Superior temporal gyrus (tissue), 1 donor: ENCODE results near the gene PSMC1.
A peak's percentile ranks its signal among the peaks of the same experiment; 100 is the strongest.

Source experiments
- DNase-seq: peaks from one replicate; pipeline ENCODE4 v3.0.0-alpha.2; 2016; ENCODE audit errors: extremely low spot score

The PSMC1 gene

DNA sequence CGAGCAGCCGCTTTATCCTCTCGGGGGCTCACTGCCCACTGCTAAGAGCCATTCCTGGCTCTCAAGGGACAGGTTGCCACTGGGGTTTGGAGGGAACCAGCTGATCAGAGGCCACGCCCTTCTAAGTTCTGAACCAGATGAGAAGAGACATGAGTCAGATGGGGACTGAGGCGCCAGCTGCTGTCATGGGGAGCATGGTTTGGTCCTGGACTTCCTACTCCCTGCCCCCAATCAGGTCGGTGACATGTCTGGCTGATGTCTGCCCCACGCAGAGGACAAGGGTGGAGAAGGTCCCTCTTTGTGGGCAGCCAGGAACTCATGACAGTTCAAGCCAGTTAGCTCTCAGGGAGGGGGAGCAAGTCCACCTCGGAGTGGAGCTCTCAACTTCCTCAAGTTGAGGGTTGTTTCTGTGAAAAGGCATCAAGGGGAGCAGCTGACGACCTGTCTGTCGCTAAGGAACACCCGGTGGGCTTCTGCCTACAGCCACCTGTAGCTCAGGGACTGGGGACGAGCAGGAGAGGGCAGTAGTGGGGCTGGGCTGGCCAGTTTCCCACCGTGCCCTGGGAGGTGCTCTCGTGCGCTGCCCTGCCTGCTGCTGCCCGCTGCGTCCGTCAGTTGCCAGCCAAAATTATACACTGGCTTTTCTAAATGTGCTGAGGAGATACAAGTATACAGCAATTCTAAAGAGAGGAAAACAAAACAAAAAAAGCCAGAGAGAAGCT lies 20.5 kb downstream of the PSMC1 start:
- DNase-seq: no peak

DNA sequence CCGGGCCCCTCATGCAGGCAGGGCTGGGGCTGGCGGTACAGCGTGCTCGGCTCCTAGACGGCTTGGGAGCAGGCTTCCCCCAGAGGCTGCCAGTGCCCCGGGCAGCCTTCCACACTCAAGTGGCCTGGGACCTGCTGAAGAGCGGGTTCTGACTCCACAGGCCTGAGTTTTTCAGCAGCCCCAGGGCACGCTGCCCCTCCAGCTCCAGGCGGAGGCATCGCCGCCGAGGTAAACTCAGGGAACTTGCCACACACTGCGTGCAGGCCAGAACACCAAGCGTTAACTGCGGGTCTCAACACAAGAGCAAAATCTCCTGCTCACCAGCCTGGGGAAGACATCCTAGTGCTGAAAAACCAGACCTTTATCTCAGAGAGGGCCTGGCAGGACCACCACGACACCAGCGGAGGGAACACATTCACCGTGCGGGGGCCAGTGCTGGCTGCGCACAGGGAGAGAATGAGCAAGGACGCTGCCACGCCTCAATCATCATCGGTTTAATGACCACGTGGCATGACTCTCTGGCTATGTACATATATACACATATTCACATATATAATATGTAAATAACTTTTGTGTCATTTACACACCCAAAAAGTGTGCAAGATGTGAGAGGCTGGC lies 21.3 kb downstream of the PSMC1 start:
- no peak for DNase-seq

- no peak for DNase-seq
Measured at GRCh38 chr14:90278199-90279175, 22.1 kb downstream of the PSMC1 start.

- no peak for DNase-seq
Measured at GRCh38 chr14:90280096-90280495, 23.7 kb downstream of the PSMC1 start.

- no peak for DNase-seq
Measured at GRCh38 chr14:90281261-90281660, 24.9 kb downstream of the PSMC1 start.

GRCh38 chr14:90281756-90282155 lies 25.4 kb downstream of the PSMC1 start:
- DNase-seq: no peak

- DNase-seq: no peak
Measured at GRCh38 chr14:90287791-90288190, 31.4 kb downstream of the PSMC1 start.

DNA sequence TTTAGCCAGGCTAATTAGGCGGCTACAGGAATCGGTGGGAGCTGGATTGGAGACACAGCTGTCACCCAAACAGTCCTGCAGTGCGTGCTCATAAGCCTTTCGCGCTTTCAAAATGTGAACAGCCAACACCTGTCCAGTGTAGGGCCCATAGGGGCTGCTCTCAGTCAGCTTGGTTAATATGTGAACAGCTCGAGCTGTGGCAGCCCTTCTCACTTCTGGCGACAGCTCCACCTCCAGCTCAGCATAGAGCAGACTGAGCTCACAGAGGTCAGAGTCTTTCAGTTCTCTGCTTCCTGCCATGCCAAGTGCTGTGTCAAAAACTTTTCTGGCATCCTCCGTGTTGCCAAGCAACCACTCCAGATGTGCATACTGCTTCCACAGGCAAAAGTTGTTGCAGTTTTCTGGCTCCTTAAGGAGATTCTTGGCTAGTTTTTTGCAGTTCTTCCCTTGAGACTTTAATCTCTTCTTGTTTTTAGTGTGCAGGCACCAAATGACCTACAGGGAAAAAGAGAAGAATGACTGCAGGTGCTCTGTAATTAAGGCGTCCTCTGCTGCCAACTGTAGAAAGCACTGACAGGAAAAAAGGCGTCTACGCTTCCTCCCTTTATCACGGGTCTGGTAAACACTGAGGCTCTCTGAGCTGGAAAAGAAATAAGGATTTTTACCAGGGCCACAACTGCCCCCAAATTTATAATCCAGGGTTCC lies 32.5 kb downstream of the PSMC1 start:
- DNase-seq: no peak

DNA sequence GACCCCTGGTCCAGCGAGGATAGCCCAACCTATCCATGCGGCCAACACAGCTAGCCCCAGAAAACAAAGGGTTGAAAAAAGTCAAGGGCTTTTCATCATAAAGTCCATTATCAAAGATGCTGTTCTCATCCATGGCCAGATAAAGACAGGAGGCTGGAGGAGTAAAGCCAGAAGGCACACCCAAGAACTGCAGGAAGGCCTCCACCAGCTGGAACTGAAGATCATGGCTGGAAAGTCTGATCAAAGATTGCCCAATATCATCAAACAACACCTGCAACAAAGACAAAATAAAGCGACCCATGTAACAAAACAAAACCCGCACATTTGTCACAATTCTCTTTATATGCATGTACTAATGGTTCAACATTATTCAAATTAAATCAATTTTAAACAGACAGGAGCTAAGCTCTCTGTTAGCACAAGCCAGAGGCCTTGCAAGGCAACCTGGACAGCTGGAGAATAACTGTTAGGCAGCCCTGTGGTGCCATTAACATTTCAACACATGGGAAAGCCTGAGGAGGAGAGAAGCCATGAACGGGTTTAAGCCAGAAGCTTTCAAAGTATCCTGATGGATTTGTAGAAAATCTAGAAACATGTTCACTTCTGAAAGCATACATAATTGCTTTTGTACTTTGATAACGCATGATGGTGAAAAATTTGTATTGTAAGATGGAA lies 34.1 kb downstream of the PSMC1 start:
- DNase-seq: no peak

GRCh38 chr14:90291699-90292098 lies 35.3 kb downstream of the PSMC1 start:
- DNase-seq: no peak

DNA sequence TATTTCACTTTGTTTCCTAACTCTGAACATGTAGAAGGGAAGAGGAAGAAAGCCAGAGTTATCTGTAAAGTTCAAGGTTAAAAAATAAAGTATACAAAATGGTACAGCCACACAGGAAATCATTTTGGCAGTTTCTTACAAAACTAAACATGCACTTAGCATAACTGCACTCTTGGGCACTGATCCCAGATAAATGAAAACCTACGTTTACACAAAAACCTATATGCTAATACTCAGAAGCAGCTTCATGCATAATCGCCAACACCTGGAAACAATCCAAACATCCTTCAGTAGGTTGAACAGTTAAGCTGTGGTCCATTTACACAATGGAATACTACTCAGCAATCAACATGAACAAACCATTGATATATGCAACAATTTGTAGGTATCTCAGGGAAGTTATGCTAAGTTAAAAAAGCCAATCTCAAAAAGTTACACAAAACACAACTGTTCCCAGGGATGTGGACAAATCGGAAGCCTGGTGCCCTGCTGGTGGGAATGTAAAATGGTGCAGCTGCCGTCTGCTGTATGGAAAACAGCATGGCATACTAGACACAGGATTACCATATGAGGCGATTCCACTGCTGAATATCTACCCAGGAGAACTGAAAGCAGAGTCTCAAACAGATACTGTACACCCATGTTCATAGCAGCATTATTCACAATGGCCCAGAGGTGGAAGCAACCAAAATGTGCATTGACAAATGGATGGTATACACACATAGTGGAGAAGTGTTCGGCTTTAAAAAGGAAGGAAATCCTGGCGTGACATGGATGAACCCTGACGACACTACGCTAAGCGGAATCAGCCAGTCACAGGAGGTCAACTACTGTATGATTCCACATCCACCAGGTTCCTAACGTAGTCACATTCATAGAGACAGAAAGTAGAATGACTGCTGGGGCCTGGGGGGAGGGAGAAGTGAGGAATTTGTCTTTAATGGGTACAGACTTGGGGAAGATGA lies 37.7 kb downstream of the PSMC1 start:
- no peak for DNase-seq

GRCh38 chr14:90294872-90295271 lies 38.5 kb downstream of the PSMC1 start:
- DNase-seq: no peak

- DNase-seq: peak; percentile 51
Measured at GRCh38 chr14:90295870-90296516, 39.6 kb downstream of the PSMC1 start.

DNA sequence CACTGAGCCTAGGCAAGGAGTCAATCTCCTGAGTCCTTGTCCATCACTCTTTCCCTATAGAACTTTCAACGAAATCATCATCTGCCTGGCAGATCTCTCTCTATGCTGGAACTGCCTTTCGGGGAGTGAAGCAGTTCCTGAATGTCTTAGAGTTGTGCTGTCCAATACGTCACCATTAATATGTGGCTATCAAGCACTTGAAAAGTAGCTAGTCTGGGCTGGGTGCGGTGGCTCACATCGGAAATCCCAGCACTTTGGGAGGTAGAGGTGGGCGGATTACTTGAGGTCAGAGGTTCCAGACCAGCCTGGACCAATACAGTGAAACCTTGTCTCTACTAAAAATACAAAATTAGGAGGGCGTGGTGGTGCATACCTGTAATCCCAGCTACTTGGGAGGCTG lies 40.3 kb downstream of the PSMC1 start:
- no peak for DNase-seq

DNA sequence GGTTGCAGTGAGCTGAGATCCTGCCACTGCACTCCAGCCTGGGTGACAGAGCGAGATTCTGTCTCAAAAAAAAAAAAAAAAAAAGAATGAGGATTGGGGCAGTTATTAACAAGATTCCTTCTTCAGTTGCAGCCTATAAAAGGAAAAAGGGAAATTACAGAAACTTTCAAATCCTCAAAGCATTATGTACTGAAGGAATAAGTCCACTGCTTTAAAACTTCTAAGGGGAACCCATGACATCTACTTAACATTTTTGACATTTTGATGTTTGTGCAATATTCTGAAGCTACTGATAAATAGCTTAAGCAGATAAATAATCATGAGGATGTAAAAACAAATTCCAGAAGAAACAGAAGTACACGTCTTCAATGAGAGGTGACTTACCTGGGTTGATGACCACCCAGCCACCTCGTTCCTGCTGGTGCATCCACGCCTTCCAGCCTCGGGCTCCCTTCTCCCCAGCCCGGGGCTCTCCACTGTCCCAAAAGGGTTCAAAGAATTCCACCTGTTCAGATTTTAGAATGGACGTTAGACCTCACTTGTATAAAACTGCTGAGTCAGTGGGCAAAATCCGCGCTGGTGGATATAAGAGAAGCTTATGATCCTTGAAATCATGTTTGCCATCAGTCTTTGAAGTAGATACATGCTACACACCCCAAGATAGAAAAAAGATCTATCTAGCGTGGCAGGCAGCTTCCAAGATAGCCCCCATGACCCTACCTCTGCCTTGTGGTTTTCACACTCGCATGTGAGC lies 41.7 kb downstream of the PSMC1 start:
- DNase-seq: no peak

DNA sequence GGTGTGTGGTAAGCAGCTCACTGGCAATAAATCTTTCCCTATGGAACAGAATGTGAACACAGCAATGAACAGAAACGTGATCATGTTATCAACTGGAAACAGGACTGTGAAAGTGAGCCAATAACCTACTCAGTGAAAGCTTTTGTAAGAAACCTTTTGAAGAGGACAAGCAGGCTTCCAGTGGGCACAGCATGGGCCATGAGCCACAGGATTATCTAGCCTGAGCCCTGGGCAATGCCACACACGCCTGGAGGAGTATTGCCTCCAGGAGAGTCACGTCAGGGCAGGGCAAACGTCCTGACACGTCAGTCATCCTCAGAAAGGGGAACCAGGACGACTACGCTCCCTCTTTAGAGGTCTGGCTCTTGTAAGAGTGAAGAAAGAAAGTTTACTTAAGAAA lies 43.1 kb downstream of the PSMC1 start:
- DNase-seq: no peak

GRCh38 chr14:90300611-90301047 lies 44.3 kb downstream of the PSMC1 start:
- DNase-seq: no peak

GRCh38 chr14:90301122-90301521 lies 44.8 kb downstream of the PSMC1 start:
- no peak for DNase-seq

- peak; percentile 92 for DNase-seq
Measured at GRCh38 chr14:90301668-90302090, 45.3 kb downstream of the PSMC1 start.
